ENCODE measurements around the gene ADD3. TPM values are rescaled to one million over a fixed set of nuclear protein-coding genes. Genes with fewer than 3 reads are reported as not detected.

Gene ADD3
- total and polyA plus RNA-seq, 2 of the 13 experiments (the other 11 are each of a cell fraction or from before 2014, with no cell fraction given) = 44.7 to 57.5 TPM

GRCh38 chr10:109982812-109983211, 25.0 kb upstream of the ADD3 start (continued):
- TF ChIP-seq, protein P1, sequence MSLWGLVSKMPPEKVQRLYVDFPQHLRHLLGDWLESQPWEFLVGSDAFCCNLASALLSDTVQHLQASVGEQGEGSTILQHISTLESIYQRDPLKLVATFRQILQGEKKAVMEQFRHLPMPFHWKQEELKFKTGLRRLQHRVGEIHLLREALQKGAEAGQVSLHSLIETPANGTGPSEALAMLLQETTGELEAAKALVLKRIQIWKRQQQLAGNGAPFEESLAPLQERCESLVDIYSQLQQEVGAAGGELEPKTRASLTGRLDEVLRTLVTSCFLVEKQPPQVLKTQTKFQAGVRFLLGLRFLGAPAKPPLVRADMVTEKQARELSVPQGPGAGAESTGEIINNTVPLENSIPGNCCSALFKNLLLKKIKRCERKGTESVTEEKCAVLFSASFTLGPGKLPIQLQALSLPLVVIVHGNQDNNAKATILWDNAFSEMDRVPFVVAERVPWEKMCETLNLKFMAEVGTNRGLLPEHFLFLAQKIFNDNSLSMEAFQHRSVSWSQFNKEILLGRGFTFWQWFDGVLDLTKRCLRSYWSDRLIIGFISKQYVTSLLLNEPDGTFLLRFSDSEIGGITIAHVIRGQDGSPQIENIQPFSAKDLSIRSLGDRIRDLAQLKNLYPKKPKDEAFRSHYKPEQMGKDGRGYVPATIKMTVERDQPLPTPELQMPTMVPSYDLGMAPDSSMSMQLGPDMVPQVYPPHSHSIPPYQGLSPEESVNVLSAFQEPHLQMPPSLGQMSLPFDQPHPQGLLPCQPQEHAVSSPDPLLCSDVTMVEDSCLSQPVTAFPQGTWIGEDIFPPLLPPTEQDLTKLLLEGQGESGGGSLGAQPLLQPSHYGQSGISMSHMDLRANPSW (CRISPR knock-in tag; IDR thresholded peaks at IDR 0.05; ENCODE audit: borderline replicate concordance) = no peak

GRCh38 chr10:109984013-109984412, 23.8 kb upstream of the ADD3 start:
- no peak for DNase-seq (ENCODE audit: low spot score)
- in situ Hi-C loops (cut with HindIII; ENCODE audit: extremely low pct_ligation_motif_present, low pct_unique_long_range_greater_than_20kb) = no loop called here
- Histone ChIP-seq H2AFZ (ENCODE audit: low read length) (no peak overlapping the region), H3K4me2 (ENCODE audit: low read depth, low read length) (no peak overlapping the region), H4K20me1 (ENCODE audit: insufficient read depth, low read length) (no peaks in the 10 kb centered on the region), H3K9ac (ENCODE audit: insufficient read depth, low read depth, low read length) (no peak overlapping the region), H3K4me3 (replicated peaks in 1 of 3; ENCODE audit: insufficient read depth in 1 of 3, low read depth in 2 of 3, low read length in 3 of 3) (no peak overlapping the region), H3K27me3 (ENCODE audit: control insufficient read depth in 1 of 2, insufficient read depth in 2 of 2, low read length in 2 of 2) (no peaks in the 10 kb centered on the region), H3K9me3 (ENCODE audit: low read length) (no peaks in the 10 kb centered on the region), H3K36me3 (replicated peaks in 1 of 2; ENCODE audit: control insufficient read depth in 1 of 2, insufficient read depth in 2 of 2, low read length in 2 of 2) (no peaks in the 10 kb centered on the region), H3K4me1 (ENCODE audit: insufficient read depth, low read length) (peaks cover 10% of the 10 kb centered on the region; the same call in 1 of the 2 replicates), H3K79me2 (ENCODE audit: insufficient read depth, low read length) (no peaks in the 10 kb centered on the region), H3K27ac (ENCODE audit: extremely low read length, insufficient read depth, low read length) (no peak overlapping the region)
- POLR2A ChIA-PET = interaction anchor here (0.6 kb wide), 1 partner anchor 9 kb away, joined by 4 read pairs; no protein-coding TSS in a partner anchor
- no TSS peak for BruUV-seq (replicated peaks)
- no peak for FAIRE-seq
- CTCF ChIA-PET (ENCODE audit: low intra/inter-chr PET ratio, low total read pairs) = no interaction called here
- no peak for TF ChIP-seq SAP130 (CRISPR knock-in tag; IDR thresholded peaks at IDR 0.05; ENCODE audit: low read depth)
- TF ChIP-seq IKZF4 (CRISPR knock-in tag; IDR thresholded peaks at IDR 0.05; ENCODE audit: borderline replicate concordance, low read depth, not compliant biosample characterization) = no peak
- TF ChIP-seq ETV6 (CRISPR knock-in tag; conservative IDR thresholded peaks at IDR 0.05) = no peak
- TF ChIP-seq GTF3A (CRISPR knock-in tag; conservative IDR thresholded peaks at IDR 0.05) = no peak
- no peak for TF ChIP-seq ZNF274 (CRISPR knock-in tag; IDR thresholded peaks at IDR 0.05)
- TF ChIP-seq, protein P2, sequence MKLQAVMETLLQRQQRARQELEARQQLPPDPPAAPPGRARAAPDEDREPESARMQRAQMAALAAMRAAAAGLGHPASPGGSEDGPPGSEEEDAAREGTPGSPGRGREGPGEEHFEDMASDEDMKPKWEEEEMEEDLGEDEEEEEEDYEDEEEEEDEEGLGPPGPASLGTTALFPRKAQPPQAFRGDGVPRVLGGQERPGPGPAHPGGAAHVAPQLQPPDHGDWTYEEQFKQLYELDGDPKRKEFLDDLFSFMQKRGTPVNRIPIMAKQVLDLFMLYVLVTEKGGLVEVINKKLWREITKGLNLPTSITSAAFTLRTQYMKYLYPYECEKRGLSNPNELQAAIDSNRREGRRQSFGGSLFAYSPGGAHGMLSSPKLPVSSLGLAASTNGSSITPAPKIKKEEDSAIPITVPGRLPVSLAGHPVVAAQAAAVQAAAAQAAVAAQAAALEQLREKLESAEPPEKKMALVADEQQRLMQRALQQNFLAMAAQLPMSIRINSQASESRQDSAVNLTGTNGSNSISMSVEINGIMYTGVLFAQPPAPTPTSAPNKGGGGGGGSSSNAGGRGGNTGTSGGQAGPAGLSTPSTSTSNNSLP (IDR thresholded peaks at IDR 0.05; ENCODE audit: low read depth, low read length) = no peak
- TF ChIP-seq ZMAT5 (CRISPR knock-in tag; IDR thresholded peaks at IDR 0.05; ENCODE audit: borderline replicate concordance, low read depth) = no peak
- TF ChIP-seq RARG (CRISPR knock-in tag; IDR thresholded peaks at IDR 0.05; ENCODE audit: low read depth) = no peak
- TF ChIP-seq ZSCAN9 (CRISPR knock-in tag; IDR thresholded peaks at IDR 0.05; ENCODE audit: borderline replicate concordance) = no peak
- TF ChIP-seq CENPT (CRISPR knock-in tag; IDR thresholded peaks at IDR 0.05; ENCODE audit: low read depth) = no peak
- TF ChIP-seq ZMYM2 (CRISPR knock-in tag; IDR thresholded peaks at IDR 0.05) = no peak
- no peak for TF ChIP-seq ZNF766 (CRISPR knock-in tag; IDR thresholded peaks at IDR 0.05; ENCODE audit: borderline replicate concordance)
- no peak for TF ChIP-seq ZNF496 (CRISPR knock-in tag; IDR thresholded peaks at IDR 0.05; ENCODE audit: insufficient replicate concordance)
- TF ChIP-seq ZNF530 (CRISPR knock-in tag; IDR thresholded peaks at IDR 0.05; ENCODE audit: low read depth) = no peak
- 100% methylated on average over 1 of the region's 2 CpGs for WGBS (ENCODE audit: low lambda C conversion rate)
- intact Hi-C loops (cut with micrococcal nuclease; ENCODE audit: unreplicated experiment) = no loop called here
- no peak for ATAC-seq

Data from HepG2 (cell line).